Hematopoietic multipotent progenitor cell treated with erythropoietin and hydrocortisone succinate and interleukin-3 and kit ligand, for 4 days (in vitro differentiated cells): ENCODE data around the gene MCF2L2.

Experiments
- DNase-seq: peaks from one replicate; pipeline ENCODE4 v3.0.0-alpha.2; 2015

MCF2L2 gene

DNA sequence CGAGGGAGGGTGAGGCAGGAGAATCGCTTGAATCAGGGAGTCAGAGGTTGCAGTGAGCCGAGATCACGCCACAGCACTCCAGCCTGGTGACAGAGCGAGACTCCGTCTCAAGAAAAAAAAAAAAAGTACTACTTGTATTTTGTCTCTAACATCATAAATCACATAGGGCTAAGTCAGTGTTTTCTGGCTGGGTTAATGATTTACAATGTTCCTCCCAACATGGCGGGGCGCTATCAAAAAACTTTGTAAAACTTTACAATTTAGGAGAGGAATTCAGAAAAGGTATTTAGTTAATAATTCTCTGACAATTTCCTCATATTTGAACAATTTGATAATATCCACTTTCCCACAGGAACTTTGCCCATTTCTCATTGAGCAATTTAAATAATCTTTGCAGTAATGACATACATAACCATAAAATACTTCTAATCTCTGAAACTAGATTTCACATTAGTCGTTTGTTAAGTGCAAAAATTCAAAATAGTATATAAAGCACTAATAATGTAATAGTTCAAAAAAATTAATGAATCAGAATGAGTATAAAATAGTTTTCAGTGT is 202.0 kb downstream of the MCF2L2 start:
- DNase-seq = no peak

DNA sequence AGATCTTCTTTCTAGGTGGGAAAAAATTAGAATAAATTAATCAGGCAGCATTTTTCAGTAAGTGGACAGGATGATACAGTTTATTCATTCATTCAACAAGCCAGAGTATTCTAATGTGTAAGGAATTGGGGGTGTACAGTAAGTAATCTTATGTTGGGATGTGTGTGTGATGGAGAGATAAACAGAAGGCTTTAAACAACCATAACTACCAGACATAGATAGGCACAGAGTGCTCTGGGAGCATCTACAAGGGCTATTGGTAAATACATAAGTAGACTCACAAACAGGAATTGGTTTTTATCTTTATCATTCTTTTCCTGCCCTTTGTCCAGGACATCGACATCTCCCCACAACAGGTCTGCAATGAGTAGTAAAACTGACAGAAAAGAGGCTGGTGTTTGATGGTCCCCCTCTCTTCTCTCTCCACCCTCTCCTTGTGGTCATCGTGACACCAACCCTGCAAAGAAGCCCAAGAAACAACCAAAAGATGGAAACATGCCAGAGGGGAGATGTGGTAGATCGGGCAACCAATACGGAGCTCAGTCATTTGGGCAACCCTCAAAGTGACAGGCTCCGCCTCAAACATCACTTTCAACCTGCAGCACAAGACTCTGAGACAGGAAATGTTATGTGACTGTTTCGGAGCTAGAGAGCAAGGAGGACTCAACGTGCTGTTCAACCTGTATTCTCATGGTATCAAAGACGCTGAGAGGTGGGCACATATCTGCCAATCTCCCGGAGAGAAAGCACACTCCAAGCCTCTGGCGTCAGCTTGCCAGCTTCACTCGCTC is 204.0 kb downstream of the MCF2L2 start:
- DNase-seq = peak; percentile 82

DNA sequence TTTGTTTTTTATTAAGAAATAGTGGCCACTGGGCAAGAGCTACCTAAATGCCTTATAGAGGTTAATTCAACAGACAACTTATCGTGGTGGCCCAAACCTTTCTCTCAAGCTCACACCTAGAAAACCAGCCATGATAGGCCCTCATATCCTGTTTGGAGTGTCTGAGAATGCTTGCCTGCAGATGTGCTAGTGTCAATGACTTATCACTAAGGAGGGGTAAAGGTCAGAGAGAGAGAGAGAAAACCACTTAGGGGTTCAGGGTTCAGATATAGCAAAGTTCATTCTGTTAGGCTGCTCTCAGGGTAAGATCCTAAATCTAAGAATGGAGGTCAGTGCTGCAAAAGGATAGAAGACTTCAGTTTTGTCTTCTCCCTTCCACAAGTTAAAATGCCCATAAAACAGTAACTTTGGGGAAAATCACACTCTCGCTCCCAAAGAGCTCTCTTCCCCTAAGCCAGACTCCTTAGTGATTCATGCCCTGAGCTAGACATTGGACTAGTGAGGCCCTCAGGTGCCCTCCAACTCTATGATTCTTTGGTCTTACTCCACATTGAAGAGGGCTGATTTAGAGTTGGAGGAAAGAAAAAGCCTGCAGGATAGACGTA is 205.7 kb downstream of the MCF2L2 start:
- no peak for DNase-seq

DNA sequence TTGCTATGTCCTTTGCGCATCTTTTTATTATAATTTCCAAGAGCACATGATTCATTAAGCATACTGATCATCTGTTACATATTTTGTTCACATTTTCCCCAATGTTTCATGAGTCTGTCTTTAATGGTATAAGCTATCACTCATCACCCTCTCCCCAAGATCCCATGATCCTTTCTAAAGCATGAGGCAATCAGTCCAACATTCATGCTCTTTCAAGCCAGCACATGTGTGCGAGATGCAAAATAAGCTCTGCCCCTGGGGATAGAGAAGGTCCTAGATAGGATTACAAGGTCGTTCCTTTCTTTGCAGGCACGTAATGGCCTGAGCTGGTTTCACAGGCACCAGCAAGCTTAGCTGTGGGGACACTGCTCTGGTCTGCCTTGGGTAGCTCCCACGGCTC is 207.6 kb downstream of the MCF2L2 start:
- DNase-seq = no peak

DNA sequence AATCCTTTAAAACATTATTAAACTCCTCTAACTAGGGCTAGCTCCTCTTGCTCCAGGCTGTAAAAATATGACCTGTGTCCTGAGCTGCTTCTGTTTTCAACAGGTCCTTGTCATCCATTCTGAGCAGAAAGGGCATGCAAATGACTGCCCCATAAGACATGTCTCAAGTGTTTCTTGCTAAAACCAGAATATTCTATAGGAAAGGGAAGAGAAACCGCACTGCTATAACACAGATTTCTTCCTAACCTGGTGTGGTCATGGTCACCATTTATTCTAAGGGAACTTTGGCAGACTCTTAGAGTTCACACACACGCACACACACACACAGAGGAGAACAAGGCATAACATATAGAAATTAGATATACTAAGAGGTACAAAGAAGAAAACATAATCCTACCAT is 209.6 kb downstream of the MCF2L2 start:
- DNase-seq = no peak

DNA sequence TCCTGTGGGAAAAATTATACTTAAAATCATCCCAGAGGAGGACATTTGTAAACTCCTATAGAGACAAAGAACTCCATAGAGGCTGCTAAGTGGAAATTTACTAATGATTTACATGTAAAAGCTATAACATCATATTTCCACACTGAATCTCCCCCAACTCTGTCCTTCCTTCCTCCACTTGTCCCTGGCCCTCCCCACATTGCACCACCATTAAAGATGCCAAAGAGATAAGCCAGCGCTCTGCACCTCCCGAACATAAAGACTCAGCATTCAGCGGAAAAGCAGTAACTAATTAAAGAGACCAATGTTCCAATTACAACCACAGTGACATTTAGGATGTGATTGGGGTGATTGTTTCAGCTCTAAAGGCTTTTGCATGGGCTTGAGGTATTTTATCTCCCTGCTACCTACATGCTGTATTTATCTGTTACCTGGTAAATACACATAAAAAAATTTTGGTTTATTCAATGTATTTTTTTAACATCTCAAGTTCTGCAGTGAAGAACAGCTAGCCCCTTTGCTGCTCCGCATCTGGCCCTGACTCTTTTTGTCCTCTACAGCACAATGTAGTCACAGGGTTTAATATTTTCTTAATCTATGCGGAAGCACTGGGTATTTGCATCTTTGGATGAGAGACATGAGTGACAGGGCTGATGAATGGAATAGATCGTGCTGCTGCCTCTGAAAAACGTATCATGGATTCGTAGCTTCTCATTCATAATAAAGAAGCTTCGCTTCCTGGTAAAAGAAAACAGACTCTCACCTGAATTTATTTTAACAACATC is 210.7 kb downstream of the MCF2L2 start:
- DNase-seq = peak; percentile 64

DNA sequence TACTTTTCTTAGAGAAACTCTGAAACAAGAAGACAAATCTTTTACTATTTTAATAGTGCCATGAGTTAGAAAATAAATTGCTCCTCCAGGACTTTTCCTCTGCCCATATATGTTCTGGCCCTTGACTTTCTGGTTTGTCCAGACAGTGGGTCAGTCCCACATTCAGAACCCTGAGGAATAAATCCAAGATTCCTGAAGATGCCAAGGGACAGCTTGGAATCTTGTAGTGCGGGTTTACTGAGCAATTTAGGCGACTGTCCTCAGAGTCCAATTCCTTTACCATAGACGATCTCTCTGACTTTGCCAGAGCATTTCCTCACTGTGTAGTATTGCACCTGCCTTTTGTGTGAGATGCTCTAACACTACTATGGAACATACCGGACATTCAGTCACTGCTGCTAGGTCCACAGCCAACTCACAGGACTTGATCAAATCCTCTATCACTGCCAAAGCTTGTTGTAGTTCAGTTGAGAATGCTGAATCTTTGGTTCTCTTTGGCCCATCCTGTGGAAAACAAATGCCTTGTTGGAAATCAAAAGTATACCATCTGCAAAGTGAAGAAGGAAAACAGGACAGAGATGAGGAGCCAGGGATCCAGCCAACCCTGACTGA is 212.7 kb downstream of the MCF2L2 start:
- no peak for DNase-seq

DNA sequence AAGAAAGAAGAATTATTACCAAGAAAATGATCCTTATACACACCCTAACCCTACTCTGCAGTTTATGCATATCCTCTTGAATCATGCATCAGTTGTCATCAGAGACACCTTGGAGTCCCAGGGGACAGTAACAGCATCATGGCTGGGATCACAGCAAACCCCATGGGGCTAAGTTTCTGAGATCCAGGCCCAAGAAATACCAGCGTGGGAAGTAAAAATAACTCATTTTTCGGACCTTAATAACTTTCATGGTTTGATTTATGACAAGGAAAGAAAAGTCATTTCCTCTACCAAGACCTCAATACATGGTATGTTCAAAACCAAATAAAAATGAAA is 214.2 kb downstream of the MCF2L2 start:
- DNase-seq = no peak

DNA sequence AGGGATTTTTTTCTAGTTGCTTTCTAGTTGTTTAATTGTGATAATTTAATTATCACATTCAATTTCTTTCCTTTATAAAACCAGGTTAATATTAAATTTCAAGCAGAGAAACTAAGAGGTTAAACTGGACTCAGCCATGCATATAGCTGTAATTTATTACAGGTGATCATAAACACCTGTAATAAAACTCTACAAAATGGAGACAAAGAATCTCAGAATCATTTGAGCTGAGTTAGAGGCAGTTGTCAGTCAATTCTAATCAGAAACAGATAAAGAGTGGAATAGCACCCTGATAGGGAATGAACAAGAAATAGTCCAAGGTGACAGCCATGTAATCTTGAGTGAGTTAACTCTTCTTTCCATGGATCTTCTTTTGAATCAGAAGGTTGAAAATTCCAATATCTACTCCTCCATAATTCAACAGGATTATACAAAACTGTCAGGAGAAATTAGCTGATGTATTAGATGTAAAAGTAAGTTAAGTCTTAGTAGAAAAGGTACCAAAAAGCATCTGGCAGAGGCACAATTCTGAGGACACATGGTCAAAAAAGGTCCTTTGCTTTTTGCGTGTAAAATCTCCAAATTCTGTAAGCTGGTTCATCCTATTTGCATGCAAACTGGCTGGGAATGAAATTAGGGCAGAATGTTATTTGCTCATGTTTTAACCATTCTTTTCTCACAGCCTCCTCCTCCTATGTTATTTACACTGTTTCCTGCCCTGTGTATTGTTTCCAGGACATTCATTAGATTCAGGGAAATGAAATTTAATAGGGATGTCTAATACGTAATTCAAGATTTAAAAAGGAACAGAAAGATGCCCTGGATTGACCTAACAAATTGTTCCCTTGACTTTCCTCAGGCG is 214.8 kb downstream of the MCF2L2 start:
- no peak for DNase-seq

DNA sequence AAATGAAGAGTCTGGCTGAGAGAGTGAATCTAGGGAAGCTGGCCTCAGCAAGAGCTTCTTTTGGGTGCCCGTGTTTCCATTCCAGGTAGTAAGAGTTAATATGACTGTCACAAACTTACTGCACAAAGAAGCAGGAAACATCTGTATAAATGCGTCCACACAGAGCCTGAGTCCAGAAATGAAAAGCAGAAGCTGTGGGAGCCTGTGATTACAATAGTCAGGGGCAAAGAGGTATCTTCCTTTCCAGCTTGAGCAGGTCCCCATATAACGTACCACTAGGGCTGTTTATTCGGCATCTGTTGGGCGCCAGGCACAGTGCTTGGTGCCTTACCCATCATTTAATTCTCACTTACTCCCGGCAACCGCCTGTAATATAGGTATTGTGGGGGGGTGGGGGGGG is 215.9 kb downstream of the MCF2L2 start:
- peak; percentile 92 for DNase-seq

DNA sequence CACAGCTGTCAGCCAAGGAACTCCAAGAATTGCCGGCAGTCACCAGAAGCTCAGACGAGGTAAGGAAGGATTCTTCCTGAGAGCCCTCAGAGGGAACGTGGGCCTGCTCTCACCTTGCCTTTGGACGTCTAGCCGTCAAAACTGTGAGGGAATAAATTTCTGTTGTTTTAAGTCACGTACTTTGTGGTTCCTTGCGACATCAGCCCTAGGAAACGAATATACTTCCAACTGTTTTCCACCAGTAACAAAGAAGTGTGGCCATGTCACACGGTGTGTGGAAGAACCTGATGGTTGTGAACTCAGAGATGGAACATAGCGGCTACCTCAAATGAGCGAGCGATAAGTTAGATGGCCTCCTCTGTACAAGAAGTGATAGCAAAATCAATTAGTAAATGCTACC is 216.3 kb downstream of the MCF2L2 start:
- peak; percentile 36 for DNase-seq

DNA sequence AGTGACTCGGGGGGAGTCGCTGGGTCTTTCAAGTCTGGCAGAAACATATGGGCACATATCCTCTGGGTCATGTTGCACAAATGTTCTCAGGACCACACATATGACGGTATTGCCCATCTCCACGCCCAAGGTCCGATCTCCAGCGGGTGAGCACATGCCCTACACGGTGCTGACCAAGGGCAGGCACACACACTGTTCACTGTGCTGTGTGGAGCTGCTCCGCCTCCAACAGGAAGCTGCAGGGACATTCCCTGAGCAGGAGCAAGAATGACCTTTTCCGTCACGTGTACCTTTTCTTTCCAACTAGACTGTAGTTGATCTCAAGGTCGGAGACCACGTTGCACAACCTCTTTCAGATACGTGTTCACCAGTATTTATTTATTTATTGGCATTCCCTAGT is 217.1 kb downstream of the MCF2L2 start:
- DNase-seq = no peak

DNA sequence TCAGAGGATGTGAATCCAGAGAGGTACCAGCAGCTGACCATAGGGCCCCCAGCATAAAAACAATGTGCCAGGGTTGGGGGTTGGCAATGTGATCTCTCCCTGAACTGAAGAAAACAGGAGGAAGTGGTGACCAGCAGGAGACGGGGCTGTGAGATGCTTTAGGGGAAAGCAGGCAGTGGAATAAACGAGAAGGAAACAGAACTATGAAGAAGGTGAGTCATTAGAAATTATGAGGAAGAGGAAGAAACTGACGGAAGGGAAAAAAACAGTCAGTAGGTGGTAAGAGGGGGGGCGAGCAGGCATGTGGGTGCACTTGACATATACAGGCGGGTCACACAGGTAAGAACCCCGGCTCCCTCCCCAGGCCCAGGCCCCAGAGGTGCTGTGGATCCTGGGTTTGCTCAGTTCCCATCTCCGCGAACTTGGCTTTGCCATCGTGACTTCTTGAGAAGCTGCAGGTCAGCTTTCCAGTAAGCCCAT is 217.5 kb downstream of the MCF2L2 start:
- peak; percentile 61 for DNase-seq

DNA sequence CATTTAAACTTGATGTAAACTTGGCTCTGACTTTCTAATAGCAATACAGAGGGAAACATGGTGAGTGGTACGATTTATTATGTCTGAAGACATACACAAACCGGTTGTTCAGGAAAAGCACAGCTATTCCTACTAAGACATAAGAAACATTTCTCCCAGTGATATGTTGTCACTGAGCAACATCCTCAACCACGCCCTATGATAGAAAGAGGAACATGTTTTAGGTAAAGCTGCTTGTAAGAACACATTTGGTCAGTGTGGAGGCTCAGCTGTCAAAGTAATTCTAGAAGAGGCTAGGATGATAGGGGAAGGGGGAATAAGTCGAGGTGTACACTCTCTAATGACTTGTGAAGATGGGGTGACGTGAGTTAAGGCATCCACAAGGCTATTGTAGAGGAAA is 218.1 kb downstream of the MCF2L2 start:
- peak; percentile 73 for DNase-seq

DNA sequence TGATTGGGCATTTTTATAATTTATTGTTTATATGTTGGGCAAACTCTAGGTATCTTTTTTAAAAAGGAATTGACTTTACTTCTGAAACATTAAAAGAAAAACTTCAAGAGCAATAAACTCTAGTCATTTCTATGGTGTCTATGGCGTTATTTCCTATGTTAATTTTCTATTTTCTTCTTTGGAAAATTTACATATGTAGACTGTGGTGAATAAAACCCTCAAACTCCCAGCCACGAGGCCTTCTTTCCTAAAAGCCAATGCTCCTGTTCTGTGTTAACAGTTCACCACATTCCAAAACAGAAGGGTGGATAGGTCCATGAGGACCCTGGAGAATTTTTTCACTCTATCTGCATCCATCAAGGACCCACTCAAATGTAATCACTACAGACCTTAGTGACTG is 219.6 kb downstream of the MCF2L2 start:
- DNase-seq = no peak

DNA sequence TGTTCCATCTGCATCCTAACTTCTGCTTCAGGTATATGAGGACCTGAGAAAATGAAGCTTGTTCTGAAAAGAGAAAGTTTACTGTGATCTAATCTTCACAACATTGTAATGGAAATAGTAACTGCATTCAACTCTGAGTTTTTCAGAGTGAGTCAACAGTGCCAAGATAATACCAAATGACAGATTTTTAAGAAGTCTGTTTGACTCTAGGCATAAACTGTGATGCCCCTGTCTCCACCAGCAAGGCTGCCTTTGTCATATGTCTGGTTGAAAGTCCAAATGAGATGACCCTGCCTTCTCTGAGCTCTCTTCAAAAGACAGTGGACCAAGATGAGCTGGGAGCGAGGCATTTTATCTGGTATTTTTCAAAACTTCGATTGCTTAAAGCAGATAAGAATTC is 220.2 kb downstream of the MCF2L2 start:
- no peak for DNase-seq

DNA sequence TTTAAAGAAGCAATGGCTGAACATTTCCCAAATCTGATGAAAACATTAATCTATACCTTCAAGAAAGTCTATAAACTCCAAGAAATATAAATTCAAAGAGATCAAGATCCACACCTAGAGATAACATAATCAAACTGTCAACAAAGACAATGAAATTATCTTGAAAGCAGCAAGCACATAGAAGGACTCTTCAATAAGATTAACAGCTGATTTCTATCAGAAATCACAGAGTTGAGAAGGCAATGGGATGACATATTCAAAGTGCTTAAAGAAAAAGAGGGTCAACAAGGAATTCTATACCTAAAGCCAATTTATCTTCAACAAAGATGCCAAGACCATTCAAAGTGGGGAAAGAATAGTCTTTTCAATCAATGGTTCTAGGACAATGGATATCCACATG is 224.7 kb downstream of the MCF2L2 start:
- DNase-seq = no peak

DNA sequence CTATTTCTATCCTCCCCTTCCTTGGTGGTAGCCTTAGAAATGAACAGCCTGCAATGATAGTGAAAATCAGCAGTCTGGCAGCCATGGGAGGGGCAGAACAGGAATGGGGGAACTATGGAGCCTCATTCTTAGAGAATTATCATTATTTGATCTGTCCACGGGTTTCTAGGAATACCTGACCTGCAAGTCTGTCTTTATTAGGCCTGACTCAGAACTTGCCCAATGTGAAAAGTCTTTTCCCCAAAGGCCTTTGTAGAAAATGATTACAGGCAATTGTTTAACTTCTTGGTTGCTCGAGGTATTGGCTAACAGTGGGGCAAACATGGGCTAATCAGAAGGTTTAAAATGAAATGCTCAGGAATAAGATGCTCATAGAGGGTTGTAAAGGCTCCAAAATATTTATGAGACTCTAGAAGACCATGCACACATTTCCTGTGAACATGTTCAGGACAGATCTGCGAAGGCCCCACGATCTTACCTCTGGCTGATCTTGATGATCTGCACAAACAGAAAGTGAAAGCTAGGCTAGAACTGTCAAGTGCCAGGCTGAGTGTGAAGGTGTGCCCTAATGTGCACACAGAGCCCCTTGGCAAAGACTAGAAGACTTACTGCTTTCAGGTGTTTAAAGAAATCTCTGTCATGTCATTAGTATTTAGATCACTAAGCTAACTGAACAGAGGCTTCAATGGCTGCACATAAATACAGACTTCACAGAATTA is 226.3 kb downstream of the MCF2L2 start:
- no peak for DNase-seq

DNA sequence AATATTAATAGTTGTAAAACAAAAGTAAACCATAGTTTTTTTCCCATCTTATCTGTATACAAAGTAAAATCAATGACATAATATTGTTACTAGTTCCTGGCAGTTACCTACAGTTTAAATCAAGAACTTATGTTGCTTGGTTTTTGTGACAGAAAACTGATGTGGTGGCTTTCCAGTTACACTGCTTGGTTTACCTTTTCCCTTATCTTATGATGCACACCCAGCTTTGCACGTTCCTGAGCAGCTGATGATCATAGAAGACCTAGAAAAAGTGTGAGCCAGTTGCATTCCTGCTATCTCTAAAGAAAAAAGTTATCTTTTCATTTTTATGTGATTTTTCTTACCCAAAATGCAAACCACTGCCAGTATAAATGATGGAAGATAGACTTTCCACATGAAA is 229.5 kb downstream of the MCF2L2 start:
- no peak for DNase-seq

DNA sequence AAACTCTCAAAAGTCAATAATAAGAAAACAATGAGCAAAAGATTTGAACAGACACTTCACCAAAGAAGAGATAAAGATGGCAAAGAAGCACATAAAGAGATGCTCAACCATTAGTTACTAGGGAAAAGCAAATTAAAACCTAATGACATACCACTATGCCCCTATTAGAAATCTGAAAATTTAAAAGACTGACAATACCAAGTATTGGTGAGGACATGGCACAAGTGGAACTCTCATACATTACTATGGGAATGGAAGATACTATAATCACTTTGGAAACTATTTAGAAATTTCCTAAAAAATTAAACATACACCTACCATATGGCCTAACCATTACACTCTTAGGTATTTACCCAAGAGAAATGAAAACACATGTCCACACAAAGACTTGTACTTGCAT is 230.7 kb downstream of the MCF2L2 start:
- no peak for DNase-seq

DNA sequence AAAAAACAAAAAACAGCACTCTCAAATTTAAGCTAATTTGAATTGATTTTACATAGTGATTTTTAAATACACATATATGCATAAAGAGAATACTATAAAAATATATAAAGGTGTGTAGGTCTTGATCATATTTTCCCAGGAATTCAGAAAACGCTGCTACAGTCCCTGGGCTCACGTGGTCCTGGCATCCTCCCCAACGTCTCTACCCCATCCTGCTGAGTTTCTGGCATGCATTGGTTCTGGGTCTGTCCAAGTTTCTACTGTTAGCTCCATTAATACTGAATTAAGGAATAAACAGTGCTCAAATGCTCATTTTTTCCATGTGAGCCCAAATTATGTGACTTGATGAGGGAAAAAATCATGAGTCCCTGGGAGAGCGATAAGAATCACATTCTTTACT is 233.2 kb downstream of the MCF2L2 start:
- no peak for DNase-seq
